GM18511 (cell line): ENCODE results near the gene RNF208.

Experiments
- ATAC-seq: cut with Tn5 transposase; IDR thresholded peaks from one replicate; pipeline ENCODE4 v1.9.1; 2021; ENCODE audit warnings: mild to moderate bottlenecking, moderate library complexity; ENCODE audit not compliant: unreplicated experiment

Gene RNF208

DNA sequence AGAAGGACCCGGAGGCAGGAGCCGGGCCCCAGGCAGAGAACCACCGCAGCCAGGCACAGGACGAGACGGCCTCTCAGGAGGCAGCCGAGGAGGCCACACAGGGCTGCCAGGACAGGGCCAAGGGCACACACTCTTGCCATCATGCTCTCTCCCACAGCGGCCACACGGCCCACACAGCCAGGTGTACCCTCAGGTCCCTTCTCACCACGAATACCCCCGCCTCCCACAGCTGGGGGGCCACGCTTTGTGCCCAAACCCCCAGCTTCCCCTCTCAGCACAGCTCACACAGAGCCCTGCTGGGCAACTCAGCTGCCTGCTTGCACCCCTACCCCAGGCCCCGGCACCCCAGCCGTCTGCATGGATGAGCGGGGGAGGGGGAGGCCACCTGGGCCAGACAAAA lies 28.3 kb downstream of the RNF208 start:
- no peak for ATAC-seq

- no peak for ATAC-seq
Observed at GRCh38 chr9:137192859-137193258, 29.2 kb downstream of the RNF208 start.

GRCh38 chr9:137192448-137192780 lies 29.6 kb downstream of the RNF208 start:
- no peak for ATAC-seq

DNA sequence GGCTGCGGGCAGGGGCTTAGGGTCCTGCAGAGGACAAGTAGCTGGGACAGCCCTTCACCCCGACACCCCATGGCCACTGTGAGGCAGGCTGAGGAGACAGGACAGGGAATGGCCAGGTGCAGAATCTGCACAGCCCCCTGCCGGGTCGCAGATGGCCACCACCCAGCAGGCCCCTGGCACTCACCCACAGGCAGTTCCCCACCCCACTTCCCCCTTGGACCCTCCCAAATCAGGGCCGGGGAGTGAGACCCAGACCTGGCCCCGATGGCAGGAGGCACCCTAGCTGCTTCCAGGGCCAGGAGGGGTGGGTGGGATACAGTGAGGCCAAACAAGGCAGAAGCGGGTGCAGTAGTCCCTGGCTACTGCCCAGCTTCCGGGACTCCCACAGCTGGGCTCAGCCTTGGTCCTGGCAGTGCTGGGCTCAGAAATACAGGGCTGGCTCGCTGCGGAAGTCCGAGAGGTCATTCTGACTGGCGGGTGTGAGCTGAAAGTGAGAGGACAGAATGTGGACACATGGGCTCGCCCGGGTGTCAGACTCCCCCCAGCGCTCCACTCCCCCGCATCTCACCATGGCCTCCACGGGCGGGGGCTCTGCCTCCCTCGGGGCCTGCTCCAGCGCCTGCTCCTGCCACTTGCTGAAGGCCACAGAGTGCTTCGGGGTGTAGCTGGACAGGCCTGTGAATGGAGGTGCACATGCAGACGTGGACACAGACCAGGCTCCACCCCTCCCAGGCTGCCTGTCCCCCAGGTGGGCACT lies 30.2 kb downstream of the RNF208 start:
- no peak for ATAC-seq

- ATAC-seq, result no peak
Observed at GRCh38 chr9:137191245-137191644, 30.8 kb downstream of the RNF208 start.

DNA sequence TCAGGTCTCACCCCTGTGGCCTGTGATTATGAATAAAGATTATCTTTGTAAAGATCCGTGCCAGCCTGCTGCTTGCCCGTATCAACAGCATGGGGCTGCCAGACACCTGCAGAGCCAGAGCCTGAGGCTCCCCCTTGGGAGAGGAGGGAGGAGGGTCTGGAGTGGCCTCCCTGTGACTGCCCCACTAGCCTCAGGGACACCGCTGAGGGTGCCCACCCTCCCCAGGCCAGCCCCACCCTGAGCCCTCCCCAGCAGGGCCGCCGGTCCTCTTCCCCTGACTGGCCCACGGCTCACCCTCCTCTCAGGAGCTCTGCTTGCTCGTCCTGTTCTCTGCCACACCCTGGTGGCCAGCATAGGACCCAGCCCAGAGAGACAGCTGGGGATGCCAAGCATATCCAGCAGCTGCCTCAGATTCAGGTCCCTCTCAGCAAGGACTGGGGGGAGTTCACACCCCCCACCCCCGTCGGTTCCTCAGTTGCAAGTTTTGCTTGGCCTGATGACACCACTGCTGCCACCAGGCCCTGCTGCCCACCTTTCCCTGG lies 31.7 kb downstream of the RNF208 start:
- ATAC-seq, result no peak

- ATAC-seq, result no peak
Observed at GRCh38 chr9:137189297-137190295, 32.4 kb downstream of the RNF208 start.

DNA sequence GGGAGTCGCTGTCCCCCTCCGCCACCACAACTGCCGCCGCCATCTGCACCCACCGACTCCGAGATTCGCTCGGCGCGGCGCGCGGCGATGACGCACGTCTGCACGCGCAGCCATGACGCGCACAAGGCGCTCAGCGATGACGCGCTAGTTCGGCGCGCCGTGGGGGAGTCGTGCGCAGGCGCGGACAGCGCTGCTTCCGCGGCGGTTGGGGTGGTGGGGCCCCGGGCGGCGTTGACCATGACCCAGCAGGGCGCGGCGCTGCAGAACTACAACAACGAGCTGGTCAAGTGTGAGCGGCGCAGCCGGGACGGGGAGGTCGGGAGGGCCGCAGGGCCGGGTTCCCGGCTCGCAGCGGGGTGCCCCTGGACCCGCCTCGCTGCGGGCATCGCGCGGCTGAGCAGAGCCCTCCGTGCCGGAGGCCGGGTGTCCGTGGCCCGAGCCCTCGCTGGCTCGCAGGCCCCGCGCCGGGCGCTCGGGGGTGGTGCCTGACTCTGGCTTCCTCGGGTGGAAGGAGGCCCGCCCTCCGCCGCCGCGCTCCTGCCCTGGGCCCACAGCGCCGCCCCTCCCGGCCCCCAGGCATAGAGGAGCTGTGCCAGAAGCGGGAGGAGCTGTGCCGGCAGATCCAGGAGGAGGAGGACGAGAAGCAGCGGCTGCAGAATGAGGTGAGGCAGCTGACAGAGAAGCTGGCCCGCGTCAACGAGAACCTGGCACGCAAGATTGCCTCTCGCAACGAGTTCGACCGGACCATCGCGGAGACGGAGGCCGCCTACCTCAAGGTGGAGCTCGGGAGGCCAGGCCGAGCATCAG lies 33.3 kb downstream of the RNF208 start, which contains the start of the genes ANAPC2 and SSNA1:
Gene ANAPC2 (minus strand): TSS at position 71 of the 807 bp plus-strand sequence. CDS start 28 bp downstream, at position 43.
Gene SSNA1 (plus strand): TSS at position 187 of the 807 bp plus-strand sequence. CDS start 51 bp downstream, at position 238.
- peak; percentile 85 for ATAC-seq

- ATAC-seq, result no peak
Observed at GRCh38 chr9:137188086-137188489, 34.0 kb downstream of the RNF208 start.

- ATAC-seq, result no peak
Observed at GRCh38 chr9:137187386-137187785, 34.7 kb downstream of the RNF208 start.

GRCh38 chr9:137186385-137186784 lies 35.7 kb downstream of the RNF208 start:
- ATAC-seq, result no peak

GRCh38 chr9:137185921-137186320 lies 36.1 kb downstream of the RNF208 start:
- no peak for ATAC-seq

DNA sequence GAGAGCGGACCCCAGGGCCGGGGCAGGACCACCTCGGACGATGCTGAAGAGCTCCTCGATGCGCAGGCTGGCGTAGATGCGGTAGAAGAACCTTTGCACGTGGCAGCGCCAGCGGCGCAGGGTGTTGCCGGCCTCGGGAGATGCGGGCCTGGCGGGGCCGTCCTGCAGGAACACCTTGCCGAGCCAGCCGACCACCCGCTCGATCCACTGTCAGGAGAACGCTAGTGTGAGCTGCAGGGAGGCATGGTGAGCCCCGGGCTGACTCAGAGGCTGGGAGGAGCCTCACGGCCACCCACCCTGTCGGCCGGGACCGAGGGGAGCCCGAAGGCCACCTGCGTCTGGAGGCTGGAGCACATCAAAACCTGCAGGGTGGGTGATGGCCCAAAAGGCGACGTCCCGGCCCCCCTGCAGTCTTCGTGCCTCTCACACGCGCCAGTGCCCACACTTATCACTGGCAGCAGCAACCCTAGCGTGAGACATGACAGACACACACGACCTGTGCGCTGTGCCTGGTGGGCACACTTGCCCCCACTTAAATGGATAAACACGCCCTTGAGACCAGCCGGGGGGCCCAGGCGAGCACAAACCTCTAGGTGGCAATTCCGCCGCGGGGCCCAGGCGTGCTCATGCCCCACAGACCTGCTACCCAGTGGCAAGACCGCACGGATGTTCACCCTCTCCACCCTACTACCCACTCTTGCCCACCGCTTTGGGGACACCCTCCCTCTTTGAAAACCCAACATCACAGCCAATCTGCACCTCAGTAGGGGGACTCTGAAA lies 37.0 kb downstream of the RNF208 start:
- ATAC-seq, result no peak

DNA sequence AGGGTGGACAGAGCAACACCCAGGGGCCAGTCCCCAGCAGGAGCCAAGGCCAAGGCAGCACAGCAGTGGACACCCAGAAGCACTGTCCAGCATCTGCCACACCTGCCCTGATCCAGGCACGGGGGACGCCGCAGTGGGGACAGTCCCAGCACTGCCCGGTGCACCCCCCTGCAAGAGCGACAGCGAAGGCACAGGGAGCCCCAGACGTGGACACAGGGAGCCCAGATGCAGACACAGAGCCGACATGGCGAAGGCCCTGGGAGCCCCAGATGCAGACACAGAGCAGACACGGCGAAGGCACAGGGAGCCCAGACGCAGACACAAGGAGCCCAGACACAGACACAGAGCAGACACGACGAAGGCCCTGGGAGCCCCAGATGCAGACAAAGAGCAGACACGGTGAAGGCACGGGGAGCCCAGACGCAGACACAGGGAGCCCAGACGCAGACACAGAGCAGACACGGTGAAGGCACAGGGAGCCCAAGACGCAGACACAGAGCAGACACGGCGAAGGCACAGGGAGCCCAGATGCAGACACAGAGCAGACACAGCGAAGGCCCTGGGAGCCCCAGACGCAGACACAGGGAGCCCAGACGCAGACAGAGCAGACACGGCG lies 38.0 kb downstream of the RNF208 start:
- ATAC-seq, result no peak

GRCh38 chr9:137182836-137183235 lies 39.2 kb downstream of the RNF208 start:
- no peak for ATAC-seq

DNA sequence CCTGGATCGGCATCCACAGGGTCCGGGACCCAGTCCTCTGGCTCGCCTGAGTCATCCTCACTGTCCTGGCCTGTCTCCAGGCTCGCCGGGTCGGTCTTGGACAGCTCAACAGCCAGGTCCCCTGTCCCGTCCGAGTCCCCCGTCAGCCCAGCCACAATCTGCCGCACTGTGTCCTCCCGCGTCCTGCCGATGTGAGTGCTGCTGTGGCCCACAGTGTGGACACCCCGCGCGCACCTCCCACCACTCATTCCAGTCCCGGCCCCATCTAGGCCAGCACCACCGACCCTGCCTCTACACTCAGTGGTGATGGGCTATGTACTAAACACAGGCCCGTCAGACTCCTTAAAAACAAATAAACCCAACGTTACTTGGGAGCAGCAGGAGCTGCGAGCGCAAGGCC lies 40.4 kb downstream of the RNF208 start:
- no peak for ATAC-seq

- no peak for ATAC-seq
Observed at GRCh38 chr9:137180491-137180890, 41.5 kb downstream of the RNF208 start.

DNA sequence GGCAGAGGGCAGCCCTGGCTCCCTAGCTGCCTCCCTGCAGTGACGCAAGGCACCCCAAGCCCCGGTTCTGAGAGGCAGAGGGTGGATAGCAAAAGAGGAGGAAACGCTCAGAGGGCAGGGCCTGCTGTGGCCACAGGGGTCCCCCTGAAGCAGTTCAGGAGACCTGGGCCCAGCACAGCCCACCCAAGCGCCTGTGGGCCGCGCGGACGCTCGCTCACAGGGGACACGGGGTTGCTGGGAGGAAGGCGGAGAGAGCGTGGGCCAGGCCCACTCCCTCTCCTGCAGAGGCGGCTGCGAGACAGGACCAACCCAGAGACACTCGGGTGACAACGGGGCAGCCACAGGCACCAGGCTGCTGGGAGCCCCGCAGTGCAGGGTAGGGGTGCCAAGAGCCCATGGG lies 42.3 kb downstream of the RNF208 start:
- ATAC-seq, result no peak

GRCh38 chr9:137178939-137179630 lies 43.0 kb downstream of the RNF208 start:
- no peak for ATAC-seq
